A673 (cell line): ENCODE results near the gene EPAS1.

Source experiments
- CTCF ChIP-seq: fragments of 300-800, 200-600 bp; sonication (generic); conservative IDR thresholded peaks from 2 replicates; pipeline ENCODE4 v1.5.1; 2017; ENCODE audit warnings: low read depth, mild to moderate bottlenecking, antibody characterized with exemption, low read length, moderate library complexity, mixed read lengths
- EZH2 ChIP-seq: fragments of 200-600 bp; sonication (generic); IDR thresholded peaks from 2 replicates; pipeline ENCODE4 v1.6.1; 2017; ENCODE audit warnings: borderline replicate concordance, low read depth, mild to moderate bottlenecking, mixed read lengths, antibody characterized with exemption, low read length; ENCODE audit not compliant: poor library complexity, severe bottlenecking

- no peak for TF ChIP-seq EZH2
- TF ChIP-seq CTCF: no peak
These were observed 88.8 kb downstream of the EPAS1 start for GRCh38 chr2:46385786-46386577.
